Sigmoid colon (tissue), 7 donors: ENCODE measurements around the gene OR13F1. TPM values are rescaled to one million over a fixed set of nuclear protein-coding genes. Genes with fewer than 3 reads are reported as not detected.
"Not testable (repeated sequence)": the region's sequence is repeated elsewhere in the genome, so short reads cannot be mapped to it uniquely, and the experiment has no call there.

ENCODE experiments used
- DNase-seq: peaks from one replicate; pipeline ENCODE4 v3.0.0-alpha.2; 2019
- H3K27ac ChIP-seq, 4 donors: fragments of 200-600 bp; sonication (generic); one replicate each; pipeline ENCODE4 v1.5.1; 2016 to 2019; ENCODE audit warnings: mild to moderate bottlenecking in 1 of 4
- H3K27me3 ChIP-seq, 3 donors: fragments of 200-600 bp; sonication (generic); one replicate each; pipeline ENCODE4 v1.5.1; 2019; ENCODE audit warnings: mild to moderate bottlenecking in 1 of 3
- H3K36me3 ChIP-seq, 4 donors: fragments of 200-600 bp; sonication (generic); one replicate each; pipeline ENCODE4 v1.5.1; 2016 to 2019
- H3K4me1 ChIP-seq, 4 donors: fragments of 200-600 bp; sonication (generic); one replicate each; pipeline ENCODE4 v1.5.1; 2017 to 2019
- H3K4me3 ChIP-seq, 4 donors: fragments of 200-600 bp; sonication (generic); one replicate each; pipeline ENCODE4 v1.5.1; 2017 to 2019; ENCODE audit warnings: mild to moderate bottlenecking in 2 of 4, moderate library complexity in 1 of 4
- H3K9me3 ChIP-seq, 4 donors: fragments of 200-600 bp in 3 of 4; sonication (generic) in 3 of 4; one replicate each; pipeline versions ENCODE4 v1.5.1 to v1.6.1; 2013 to 2019
- CTCF ChIP-seq, 4 experiments: fragments of 450-650 bp in 3 of 4; fragments of 200-600 bp in 1 of 4; IDR thresholded peaks; one replicate each; pipeline ENCODE4 v1.5.1; 2016 to 2019; ENCODE audit warnings: antibody characterized with exemption in 4 of 4, mild to moderate bottlenecking in 3 of 4, moderate library complexity in 2 of 4
- EP300 ChIP-seq, 4 donors: sonication (generic); formaldehyde crosslinking; IDR thresholded peaks; one replicate each; pipeline ENCODE4 v1.6.1; 2017; ENCODE audit warnings: antibody characterized with exemption in 4 of 4
- POLR2A ChIP-seq, 2 donors: fragments of 450-650 bp; IDR thresholded peaks; one replicate each; pipeline ENCODE4 v1.6.1; 2016; ENCODE audit warnings: antibody characterized with exemption in 2 of 2, mild to moderate bottlenecking in 2 of 2, moderate library complexity in 2 of 2
- POLR2AphosphoS5 ChIP-seq, 4 donors: sonication (generic); formaldehyde crosslinking; IDR thresholded peaks; one replicate each; pipeline ENCODE4 v1.6.1; 2017; ENCODE audit warnings: antibody characterized with exemption in 4 of 4
- WGBS, 2 donors: extraction: QIAGEN DNeasy Blood & Tissue Kit; methylation state at CpG; one replicate each; pipeline ENCODE4 v1.1.7; 2013; 5-methylcytosine and 5-hydroxymethylcytosine counted together
- intact Hi-C: fragments of 100-400 bp; cut with DNase I; formaldehyde crosslinking; loops from one replicate; pipeline ENCODE4 v1.15.1; 2023
- polyA plus RNA-seq, 3 donors: library from polyadenylated mRNA; stranded (reverse); fragments of 200-250 nt; gene quantifications; one replicate each; pipeline ENCODE4 v1.2.3, GENCODE V29; 2013
- total RNA-seq, 4 donors: library from RNA; depleted of rRNA; stranded (reverse); fragments of >200 nt; gene quantifications; one replicate each; pipeline ENCODE4 v1.1.0, GENCODE V29; 2016
- donor health status: healthy with polysubstance abuse.
- donor health status: Bipolar disorder and iron deficiency.
- donor health status: healthy.

OR13F1 gene
- total and polyA plus RNA-seq, 7 donors, result not detected

- 78% methylated on average over 5 of the region's 5 CpGs for WGBS, 2 donors
- DNase-seq, result no peak
- no peaks in the 10 kb centered on the region for H3K36me3 ChIP-seq
- no peaks in the 10 kb centered on the region for H3K27me3 ChIP-seq
- H3K4me1 ChIP-seq, result no peaks in the 10 kb centered on the region
- no peak overlapping the region for H3K27ac ChIP-seq
- H3K4me3 ChIP-seq, result no peak overlapping the region
- no peaks in the 10 kb centered on the region for H3K9me3 ChIP-seq
- TF ChIP-seq EP300 (IDR thresholded peaks at IDR 0.05) (no peak), POLR2AphosphoS5 (IDR thresholded peaks at IDR 0.05) (no peak), POLR2A (IDR thresholded peaks at IDR 0.05) (no peak), CTCF (IDR thresholded peaks at IDR 0.05) (no peak)
- intact Hi-C loops, result no loop called here
These were observed 10.8 kb downstream of the OR13F1 start for GRCh38 chr9:104514901-104515300.

GRCh38 chr9:104520241-104520640 is 16.2 kb downstream of the OR13F1 start:
- H3K27me3 ChIP-seq, intact Hi-C loops, H3K27ac ChIP-seq, H3K4me1 ChIP-seq, H3K36me3 ChIP-seq, H3K4me3 ChIP-seq, DNase-seq, H3K9me3 ChIP-seq: not testable (repeated sequence)
- WGBS, 2 donors, result 81 to 86% methylated on average over 10 of the region's 10 CpGs

- no peaks in the 10 kb centered on the region for H3K27me3 ChIP-seq
- H3K4me3 ChIP-seq, result no peak within 1 kb of the TSS
- intact Hi-C loops, result no loop called here
- H3K4me1 ChIP-seq, result no peaks in the 10 kb centered on the region
- no peaks in the 10 kb centered on the region for H3K9me3 ChIP-seq
- no peaks in the 10 kb centered on the region for H3K36me3 ChIP-seq
- DNase-seq, result no peak
- TF ChIP-seq POLR2AphosphoS5 (IDR thresholded peaks at IDR 0.05) (no peak), EP300 (IDR thresholded peaks at IDR 0.05) (no peak), POLR2A (IDR thresholded peaks at IDR 0.05) (no peak), CTCF (IDR thresholded peaks at IDR 0.05) (no peak)
- no peak within 1 kb of the TSS for H3K27ac ChIP-seq
These were observed 23.0 kb downstream of the OR13F1 start, which contains the start of gene OR13C4 for GRCh38 chr9:104527109-104527508. TSS of gene OR13C4 (minus strand) at chr9:104527209. CDS start at chr9:104527209, 0 bp downstream.

- intact Hi-C loops, result no loop called here
- no peak for DNase-seq
- no peaks in the 10 kb centered on the region for H3K27me3 ChIP-seq
- WGBS, 2 donors, result 90 to 94% methylated on average over 5 of the region's 5 CpGs
- no peaks in the 10 kb centered on the region for H3K36me3 ChIP-seq
- no peak within 1 kb of the TSS for H3K27ac ChIP-seq
- TF ChIP-seq POLR2A (IDR thresholded peaks at IDR 0.05), result no peak
- TF ChIP-seq POLR2AphosphoS5 (IDR thresholded peaks at IDR 0.05), result no peak
- TF ChIP-seq CTCF (IDR thresholded peaks at IDR 0.05), result no peak
- no peak for TF ChIP-seq EP300 (IDR thresholded peaks at IDR 0.05)
- no peak within 1 kb of the TSS for H3K4me3 ChIP-seq
- H3K4me1 ChIP-seq, result no peaks in the 10 kb centered on the region
- H3K9me3 ChIP-seq, result no peaks in the 10 kb centered on the region
These were observed 32.7 kb downstream of the OR13F1 start, which contains the start of gene OR13C3 for GRCh38 chr9:104536756-104537155. TSS of gene OR13C3 (minus strand) at chr9:104536856. CDS start at chr9:104536723, 133 bp downstream.

- DNase-seq, result no peak
- Histone ChIP-seq H3K27me3 (no peaks in the 10 kb centered on the region), H3K9me3 (no peaks in the 10 kb centered on the region), H3K4me3 (no peak overlapping the region), H3K36me3 (no peaks in the 10 kb centered on the region), H3K4me1 (no peaks in the 10 kb centered on the region), H3K27ac (no peak overlapping the region)
- TF ChIP-seq EP300 (IDR thresholded peaks at IDR 0.05), result no peak
- no peak for TF ChIP-seq POLR2A (IDR thresholded peaks at IDR 0.05)
- TF ChIP-seq POLR2AphosphoS5 (IDR thresholded peaks at IDR 0.05), result no peak
- no peak for TF ChIP-seq CTCF (IDR thresholded peaks at IDR 0.05)
- 42 to 50% methylated on average over 1 of the region's 1 CpG for WGBS, 2 donors
- intact Hi-C loops, result no loop called here
These were observed 35.2 kb downstream of the OR13F1 start for GRCh38 chr9:104539275-104539674.
